Hematopoietic multipotent progenitor cell treated with erythropoietin and hydrocortisone succinate and interleukin-3 and kit ligand, for 15 days (in vitro differentiated cells): ENCODE data around the gene PCNX1.

Source experiments
- DNase-seq: peaks from one replicate; pipeline ENCODE4 v3.0.0-alpha.2; 2015; ENCODE audit warnings: low spot score

The PCNX1 gene

GRCh38 chr14:70888681-70889175 lies 18.5 kb upstream of the PCNX1 start:
- no peak for DNase-seq

- no peak for DNase-seq
These were observed 17.7 kb upstream of the PCNX1 start for GRCh38 chr14:70889555-70889954.

GRCh38 chr14:70890826-70891659 lies 16.2 kb upstream of the PCNX1 start:
- no peak for DNase-seq

DNA sequence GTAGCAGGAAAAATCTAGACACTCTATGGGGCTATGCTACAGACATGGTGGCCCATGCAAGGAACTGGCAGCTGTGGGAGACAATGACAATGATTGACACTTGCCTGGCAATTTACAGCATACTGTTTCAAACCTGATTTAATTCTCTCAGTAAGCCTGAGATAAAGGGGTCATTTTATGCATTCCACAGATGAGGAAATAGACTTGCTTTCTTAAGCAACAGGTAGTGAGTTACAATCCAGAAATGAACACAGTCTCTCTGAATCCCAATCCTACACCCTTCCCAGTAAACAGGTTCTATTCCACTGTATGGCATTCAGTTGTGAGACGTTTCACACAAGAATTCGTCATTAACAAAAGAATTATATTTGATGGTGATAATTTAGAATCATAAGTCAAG lies 15.5 kb upstream of the PCNX1 start:
- no peak for DNase-seq

GRCh38 chr14:70893062-70893845 lies 14.0 kb upstream of the PCNX1 start:
- no peak for DNase-seq

DNA sequence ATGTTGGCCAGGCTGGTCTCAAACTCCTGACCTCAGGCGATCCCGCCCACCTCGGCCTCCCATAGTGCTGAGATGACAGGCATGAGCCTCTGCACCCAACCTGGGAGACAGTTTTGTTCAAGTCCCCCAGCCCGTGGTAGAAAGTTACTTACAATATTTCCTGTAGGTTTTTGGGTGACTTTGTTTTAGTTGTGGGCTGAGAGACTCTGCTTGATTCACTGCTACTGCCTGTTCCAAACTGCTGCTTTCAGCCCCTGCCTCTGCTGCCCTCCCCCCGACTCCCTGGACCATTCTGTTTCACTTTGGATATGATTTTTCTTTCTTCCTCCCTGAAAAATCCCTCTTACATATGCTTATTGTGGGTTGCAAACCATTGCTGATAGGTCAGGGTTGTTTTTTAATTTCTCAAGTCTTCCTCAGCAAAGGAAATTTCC lies 13.4 kb upstream of the PCNX1 start:
- DNase-seq = no peak

DNA sequence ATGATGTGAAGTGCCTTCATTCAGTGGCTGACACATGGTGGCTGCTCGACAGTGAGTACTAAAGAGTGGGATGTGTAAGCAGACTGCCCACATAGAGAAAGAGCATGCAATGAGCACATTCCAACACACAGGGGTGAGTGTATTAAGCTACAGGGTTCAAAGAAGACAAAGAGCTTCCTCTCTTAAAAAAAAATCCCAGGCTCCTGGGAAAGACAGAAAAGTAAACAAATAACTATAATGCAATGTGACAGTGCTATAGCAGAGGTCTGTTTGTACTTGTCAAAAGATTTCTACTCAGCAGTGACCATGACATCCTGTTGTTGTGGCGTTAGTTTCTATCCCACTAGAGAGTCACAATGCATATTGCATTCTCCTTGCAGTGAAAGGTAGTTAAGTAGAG lies 12.4 kb upstream of the PCNX1 start:
- DNase-seq = no peak

DNA sequence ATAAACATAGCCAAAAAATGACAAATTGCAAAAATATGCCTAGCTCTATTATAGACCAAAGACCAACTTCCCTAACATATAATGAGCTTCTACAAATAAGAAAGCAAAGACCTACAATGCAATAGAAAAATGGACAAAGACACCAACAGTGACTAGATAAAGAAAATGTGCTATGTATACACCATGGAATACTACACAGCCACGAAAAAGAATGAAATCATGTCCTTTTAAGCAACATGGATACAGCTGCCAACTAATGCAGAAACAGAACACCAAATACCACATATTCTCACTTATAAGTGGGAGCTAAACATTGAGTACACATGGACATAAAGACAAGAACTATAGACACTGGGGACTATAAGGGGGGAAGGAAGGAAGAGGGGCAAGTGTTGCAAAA lies 10.9 kb upstream of the PCNX1 start:
- DNase-seq = no peak

- no peak for DNase-seq
These were observed 10.3 kb upstream of the PCNX1 start for GRCh38 chr14:70896981-70897380.

- DNase-seq = no peak
These were observed 9.8 kb upstream of the PCNX1 start for GRCh38 chr14:70897464-70897863.

GRCh38 chr14:70898111-70898745 lies 9.0 kb upstream of the PCNX1 start:
- DNase-seq = no peak

DNA sequence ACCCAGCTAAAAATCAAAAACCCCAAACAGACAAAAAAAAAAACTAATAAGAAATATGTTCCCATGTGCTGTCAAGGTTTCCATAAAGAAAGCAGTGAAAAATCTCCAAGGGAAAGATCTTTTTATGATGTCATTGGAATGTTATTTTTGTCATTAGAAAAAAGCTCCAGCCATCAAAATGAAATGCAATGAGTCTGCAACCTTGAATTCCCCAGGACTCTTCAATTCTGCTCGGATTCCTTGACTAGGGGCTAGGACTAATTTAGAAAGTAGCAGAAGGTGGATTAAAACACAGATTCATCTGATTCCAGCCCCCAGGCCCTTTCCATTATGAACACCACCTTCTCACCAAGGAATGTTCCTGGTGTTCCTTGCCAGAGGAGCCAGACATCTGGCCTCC lies 6.0 kb upstream of the PCNX1 start:
- DNase-seq = no peak

GRCh38 chr14:70902184-70902583 lies 5.1 kb upstream of the PCNX1 start:
- no peak for DNase-seq

DNA sequence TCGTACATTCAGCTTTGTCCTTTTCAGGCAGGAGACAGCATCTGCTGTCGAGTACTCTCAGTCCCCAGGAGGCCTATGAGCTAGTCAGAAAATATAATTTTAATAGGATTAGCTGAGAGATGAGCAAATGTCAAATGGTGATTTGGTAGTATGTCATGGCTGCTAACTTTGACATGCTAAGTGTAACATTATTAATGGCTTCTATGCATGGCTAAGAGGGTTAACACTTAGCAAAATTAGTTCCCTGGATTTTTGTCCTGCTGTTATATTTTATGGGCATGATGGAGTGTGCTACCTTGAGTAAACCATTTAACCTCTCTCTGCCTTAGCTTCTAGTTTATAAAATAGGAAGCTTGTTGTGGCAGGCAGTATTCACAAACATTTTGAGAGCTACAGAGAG lies 2.9 kb upstream of the PCNX1 start:
- no peak for DNase-seq

DNA sequence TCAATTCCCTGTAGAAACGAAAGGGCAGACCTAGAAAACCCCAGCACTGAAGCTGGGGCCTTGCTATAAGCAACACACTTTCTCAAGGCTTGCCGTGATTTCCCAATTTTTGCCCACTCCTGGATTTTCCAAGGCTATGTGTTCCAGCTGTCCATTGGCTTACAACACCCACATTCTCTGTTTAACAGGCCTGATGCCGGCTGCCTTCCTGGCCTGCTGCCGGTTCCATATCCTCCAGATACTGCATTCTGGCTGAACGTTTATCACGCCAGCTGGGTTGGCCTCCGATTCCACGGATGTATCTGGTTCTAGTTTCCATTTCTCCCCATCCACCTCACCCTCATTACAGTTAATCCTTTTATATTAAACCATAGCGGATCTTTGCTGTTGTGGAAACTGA lies 2.0 kb upstream of the PCNX1 start:
- no peak for DNase-seq

DNA sequence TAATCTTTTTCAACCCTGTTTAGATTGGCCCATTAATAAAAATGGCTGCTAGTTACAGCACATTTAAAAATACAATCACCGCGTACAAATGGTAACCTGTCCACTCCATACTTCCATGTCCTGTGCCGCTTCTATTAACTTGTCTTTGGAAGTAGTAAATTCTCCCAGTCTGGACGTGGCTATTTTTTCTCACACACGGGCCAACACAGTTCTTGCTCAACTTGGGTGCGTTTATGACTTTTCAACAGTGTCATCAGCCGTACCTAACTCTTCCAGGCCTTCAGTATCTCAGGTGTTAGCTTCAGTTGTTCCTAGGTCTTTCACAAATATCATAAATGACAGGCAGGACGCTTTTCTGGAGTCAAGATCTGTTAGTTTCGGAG lies 475 bp upstream of the PCNX1 start:
- DNase-seq = peak; percentile 4

GRCh38 chr14:70907996-70908934 lies 1.0 kb downstream of the PCNX1 start:
- DNase-seq = no peak

GRCh38 chr14:70908935-70909641 lies 1.8 kb downstream of the PCNX1 start:
- DNase-seq = no peak

- no peak for DNase-seq
These were observed 2.7 kb downstream of the PCNX1 start for GRCh38 chr14:70909733-70910614.

GRCh38 chr14:70915415-70915814 lies 8.2 kb downstream of the PCNX1 start:
- DNase-seq = no peak
